GM18508 (cell line): Measurements from ENCODE around the gene SCAI.
"Not testable (repeated sequence)": the region's sequence is repeated elsewhere in the genome, so short reads cannot be mapped to it uniquely, and the experiment has no call there.

Source experiments
- ATAC-seq: cut with Tn5 transposase; IDR thresholded peaks from one replicate; pipeline ENCODE4 v1.9.1; 2021; ENCODE audit warnings: moderate number of reproducible peaks; ENCODE audit not compliant: insufficient read depth, unreplicated experiment

The SCAI gene

DNA sequence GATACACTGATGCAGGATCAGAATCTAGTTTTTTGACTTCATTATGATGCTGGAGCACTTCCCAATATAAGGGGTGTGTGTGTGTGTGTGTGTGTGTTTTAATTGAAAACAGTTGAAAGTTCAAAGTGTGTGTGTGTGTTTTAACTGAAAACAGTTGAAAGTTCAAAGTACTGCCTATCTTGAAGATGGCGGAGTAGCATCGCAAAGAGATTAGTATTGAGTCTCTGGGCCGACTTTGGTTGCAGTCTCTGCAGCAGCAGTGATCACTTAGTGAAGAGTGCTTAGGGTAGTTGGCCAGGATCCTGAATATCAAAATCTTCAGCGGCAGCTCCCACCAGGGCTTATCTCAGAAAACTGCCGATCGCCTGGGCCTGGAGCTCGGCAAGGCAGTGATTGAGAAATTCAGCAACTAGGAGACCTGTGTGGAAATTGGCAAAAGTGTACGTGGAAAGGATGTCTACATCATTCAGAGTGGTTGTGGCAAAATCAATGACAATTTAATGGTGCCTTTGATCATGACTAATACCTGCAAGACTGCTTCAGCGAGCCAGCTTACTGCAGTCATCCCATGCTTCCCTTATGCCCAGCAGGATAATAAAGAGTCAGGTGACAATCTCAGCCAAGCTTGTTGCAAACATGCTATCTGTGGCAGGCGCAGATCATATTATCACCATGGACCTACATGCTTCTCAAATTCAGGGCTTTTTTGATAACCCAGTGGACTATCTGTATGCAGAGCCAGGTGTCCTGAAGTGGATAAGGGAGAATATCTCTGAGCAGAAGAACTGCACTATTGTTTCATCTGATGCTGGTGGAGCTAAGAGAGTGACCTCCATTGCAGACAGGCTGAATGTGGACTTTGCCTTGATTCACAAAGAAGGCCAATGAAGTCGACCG is 7.3 kb upstream of the SCAI start:
- no peak for ATAC-seq

GRCh38 chr9:125147401-125147951 is 4.1 kb upstream of the SCAI start:
- ATAC-seq: no peak

GRCh38 chr9:125146247-125146646 is 2.9 kb upstream of the SCAI start:
- ATAC-seq: no peak

DNA sequence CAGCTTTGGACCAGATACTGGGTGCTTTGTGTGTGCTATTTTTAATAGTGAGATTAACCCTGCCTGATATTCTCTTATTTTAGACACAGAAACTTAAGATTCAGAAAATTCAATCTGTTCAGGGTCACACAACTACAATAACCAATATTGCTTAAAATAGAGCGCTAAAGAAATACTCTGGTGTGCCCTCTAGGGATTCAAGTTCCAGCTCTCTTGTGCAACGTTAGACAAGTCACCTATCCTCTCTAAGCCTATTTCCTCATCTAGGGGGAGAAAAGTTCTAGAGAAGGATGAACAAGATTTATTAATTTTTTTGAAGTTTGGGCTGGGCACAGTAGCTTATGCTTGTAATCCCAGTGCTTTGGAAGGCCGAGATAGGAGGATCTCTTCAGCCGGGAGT is 2.1 kb upstream of the SCAI start:
- ATAC-seq: no peak

DNA sequence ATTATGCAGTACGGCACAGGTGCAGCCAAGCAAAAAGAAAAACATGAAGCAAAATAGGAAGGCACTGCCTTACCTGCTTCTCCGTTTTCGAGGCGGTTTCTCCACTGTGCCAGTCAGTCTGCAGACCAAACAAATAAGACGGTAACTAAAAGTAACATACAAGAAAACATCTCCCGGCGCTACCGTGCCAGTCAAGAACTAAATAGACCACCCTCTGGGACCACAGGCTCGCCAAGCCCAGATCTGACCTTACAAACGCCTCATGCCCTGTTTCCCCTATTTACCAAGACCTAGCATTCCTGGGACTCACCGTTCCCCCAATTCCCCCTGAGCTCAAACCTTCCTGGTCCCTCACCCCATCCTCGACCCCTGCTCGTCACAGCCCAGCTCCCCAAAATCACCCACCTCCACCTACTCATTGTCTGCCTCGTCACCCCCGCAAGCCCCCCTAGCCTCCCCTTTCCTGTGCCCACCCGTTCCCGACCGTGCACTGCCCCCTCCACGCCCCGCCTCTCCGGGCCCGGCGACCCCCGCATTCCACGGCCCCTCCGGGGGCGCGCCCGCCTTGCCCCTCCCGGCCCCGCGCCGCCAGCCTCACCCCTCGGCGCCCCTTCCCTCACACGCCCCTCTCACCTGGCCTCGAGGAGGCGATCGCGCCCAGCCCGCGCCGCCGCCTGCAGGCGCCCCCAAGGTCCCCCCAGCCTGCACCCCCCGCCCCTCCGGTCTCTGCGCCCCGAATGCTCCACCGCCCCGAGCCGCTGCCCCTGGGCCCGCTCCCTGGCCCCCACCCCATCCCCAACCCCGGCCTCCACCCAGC is 560 bp downstream of the SCAI start:
- no peak for ATAC-seq

DNA sequence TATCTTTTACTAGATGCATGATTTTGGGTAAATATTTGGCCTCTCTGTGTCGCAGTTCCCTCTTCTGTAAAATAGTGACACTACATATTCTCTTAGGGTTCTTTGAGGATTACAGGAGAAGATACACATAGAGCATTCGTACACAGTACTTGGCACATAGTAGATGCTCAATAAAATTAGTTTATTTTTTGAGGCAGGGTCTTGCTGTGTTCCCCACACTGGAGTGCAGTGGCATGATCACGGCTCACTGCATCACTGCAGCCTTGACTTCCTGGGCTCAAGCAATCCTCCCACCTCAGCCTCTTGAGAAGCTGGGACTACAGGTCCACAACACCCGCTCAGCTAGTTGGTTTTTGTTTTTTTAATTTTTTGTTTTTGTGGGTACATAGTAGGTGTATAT is 1.6 kb downstream of the SCAI start:
- ATAC-seq: no peak

DNA sequence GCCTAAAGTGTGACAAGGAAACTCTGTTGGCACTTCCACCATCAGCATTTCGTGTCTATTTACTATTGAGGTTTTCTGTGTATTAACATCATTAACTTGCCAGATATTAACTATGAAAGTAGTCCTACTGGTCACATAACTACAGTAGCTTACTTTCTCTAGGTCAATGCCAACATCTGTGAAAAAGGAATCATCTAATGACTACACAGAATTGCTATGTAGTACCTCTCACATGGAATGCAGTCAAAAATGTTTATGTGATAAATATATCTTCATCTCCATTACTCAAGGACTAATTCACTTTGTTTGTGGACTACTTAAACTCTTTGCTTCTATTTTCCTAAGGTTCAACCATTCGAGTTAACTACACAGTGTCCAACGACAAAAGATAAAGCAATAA is 2.1 kb downstream of the SCAI start:
- ATAC-seq: no peak

DNA sequence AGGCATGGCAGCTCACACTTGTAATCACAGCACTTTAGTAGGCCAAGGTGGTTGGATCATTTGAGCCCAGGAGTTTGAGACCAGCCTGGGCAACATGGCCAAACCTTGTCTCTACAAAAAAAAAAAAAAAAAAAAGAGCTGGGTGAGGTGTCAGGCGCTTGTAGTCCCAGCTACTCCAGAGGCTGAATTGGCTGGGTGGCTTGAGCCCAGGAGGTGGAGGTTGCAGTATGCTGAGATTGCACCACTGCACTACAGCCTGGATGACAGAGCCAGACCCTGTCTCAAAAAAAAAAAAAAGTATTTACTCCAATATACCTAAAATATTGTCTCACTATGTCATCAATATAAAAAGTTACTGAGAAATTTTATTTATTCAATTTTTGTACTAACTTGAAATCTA is 2.8 kb downstream of the SCAI start:
- no peak for ATAC-seq

DNA sequence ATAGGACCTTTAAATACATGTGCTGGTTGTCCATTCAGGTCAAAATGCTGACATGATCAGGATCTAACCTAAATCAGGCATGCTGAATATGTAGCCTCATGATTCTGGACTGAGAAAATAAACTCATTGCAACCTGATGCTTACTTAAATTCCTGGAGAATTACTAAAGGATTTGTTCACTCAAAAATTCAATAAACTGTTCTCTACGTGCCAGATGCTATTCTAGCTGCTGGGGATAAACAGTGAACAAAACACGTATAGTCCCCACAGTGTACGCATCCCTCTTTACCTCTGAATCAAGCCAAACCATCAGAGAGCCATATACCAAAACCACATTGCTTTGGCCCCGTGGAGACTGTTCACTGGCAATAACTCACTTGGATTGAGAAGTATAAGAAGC is 6.1 kb downstream of the SCAI start:
- ATAC-seq: no peak

GRCh38 chr9:125134976-125135375 is 8.4 kb downstream of the SCAI start:
- no peak for ATAC-seq

GRCh38 chr9:125133403-125134329 is 9.7 kb downstream of the SCAI start:
- ATAC-seq: no peak

DNA sequence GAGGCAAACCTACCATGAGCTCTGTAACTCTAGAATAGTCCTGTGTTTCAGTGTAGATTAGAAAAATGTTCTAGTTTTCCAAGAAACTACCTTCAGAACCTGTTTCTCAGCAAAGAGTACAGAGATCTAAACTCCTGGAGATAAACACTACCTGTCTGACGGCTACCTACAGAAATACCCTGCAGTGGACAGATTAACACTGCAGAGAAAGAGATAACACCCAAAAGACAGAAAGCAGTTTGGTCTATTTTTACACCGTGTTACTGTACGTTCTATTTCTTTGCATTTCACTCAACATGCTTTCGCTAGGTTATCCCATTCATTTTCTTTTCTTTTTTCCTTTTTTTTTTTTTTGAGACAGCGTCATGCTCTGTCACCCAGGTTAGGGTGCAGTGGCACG is 11.6 kb downstream of the SCAI start:
- ATAC-seq: no peak

GRCh38 chr9:125126019-125126746 is 17.1 kb downstream of the SCAI start:
- no peak for ATAC-seq

DNA sequence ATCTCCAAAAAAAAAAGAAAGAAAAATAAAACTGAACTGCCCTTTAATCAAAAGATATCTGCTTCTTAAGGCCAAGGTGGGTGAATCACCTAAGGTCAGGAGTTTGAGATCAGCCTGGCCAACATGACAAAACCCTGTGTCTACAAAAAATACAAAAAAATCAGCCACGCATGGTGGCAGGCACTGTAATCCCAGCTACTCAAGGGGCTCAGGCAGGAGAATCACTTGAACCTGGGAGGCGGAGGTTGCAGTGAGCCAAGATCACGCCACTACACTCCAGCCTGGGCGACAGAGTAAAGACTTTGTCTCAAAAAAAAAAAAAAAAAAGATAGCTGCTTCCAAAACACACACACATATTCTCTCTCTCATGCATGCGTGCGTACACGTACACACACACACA is 17.8 kb downstream of the SCAI start:
- ATAC-seq: no peak

- no peak for ATAC-seq
Observed at GRCh38 chr9:125121146-125121545, 22.2 kb downstream of the SCAI start.

- ATAC-seq: no peak
Observed at GRCh38 chr9:125119643-125120286, 23.6 kb downstream of the SCAI start.

DNA sequence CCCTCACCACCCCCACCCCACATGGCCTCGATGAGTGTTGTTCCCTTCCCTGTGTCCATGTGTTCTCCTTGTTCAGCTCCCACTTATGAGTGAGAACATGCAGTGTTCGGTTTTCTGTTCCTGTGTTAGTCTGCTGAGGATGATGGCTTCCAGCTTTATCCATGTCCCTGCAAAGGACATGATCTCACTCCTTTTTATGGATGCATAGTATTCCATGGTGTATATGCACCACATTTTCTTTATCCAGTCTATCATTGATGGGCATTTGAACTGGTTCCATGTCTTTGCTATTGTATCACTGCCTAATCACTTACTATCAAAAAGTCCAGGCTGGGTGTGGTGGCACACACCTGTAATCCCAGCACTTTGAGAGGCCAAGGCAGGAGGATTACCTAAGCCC is 24.6 kb downstream of the SCAI start:
- not testable (repeated sequence) for ATAC-seq

GRCh38 chr9:125114503-125114902 is 28.8 kb downstream of the SCAI start:
- not testable (repeated sequence) for ATAC-seq

- no peak for ATAC-seq
Observed at GRCh38 chr9:125110464-125110863, 32.9 kb downstream of the SCAI start.
